ENCODE data around the gene PDE4D. TPM values are rescaled to one million over a fixed set of nuclear protein-coding genes. Genes with fewer than 3 reads are reported as not detected.

Gene PDE4D
- total RNA-seq, 1 experiment from 2014 or later: 3.6 TPM

- H4K20me1 ChIP-seq (ENCODE audit: low read length): no peaks in the 10 kb centered on the region
- H3K9ac ChIP-seq (ENCODE audit: low read length): no peak overlapping the region
- H3K4me1 ChIP-seq (ENCODE audit: insufficient read depth, low read length): no peaks in the 10 kb centered on the region
- ChIA-PET CTCF (no interaction called here), POLR2A (ENCODE audit: unreplicated experiment) (no interaction called here)
- no peaks in the 10 kb centered on the region for H3K79me2 ChIP-seq (ENCODE audit: low read length)
- H3F3A ChIP-seq (ENCODE audit: low read length, unreplicated experiment): no peaks in the 10 kb centered on the region
- no peak overlapping the region for H2AFZ ChIP-seq (ENCODE audit: low read length)
- no peak overlapping the region for H3K27ac ChIP-seq (ENCODE audit: low read length)
- no peak overlapping the region for H3K4me2 ChIP-seq (ENCODE audit: low read length)
- intact Hi-C loops (cut with micrococcal nuclease): loop anchor here (5.0 to 10.0 kb wide), 2 partner anchors 45 to 138 kb away; no protein-coding TSS in a partner anchor
- no peaks in the 10 kb centered on the region for H3K36me3 ChIP-seq (ENCODE audit: low read depth, low read length)
- no peaks in the 10 kb centered on the region for H3K27me3 ChIP-seq (ENCODE audit: low read length)
- ATAC-seq (no peak), DNase-seq (no peak)
- no peaks in the 10 kb centered on the region for H3K9me2 ChIP-seq (replicated peaks; ENCODE audit: low read length)
- TF ChIP-seq EZH2 (IDR thresholded peaks at IDR 0.05; ENCODE audit: low read length, unreplicated experiment) (no peak), CTCF (conservative IDR thresholded peaks at IDR 0.05; ENCODE audit: low read depth, low read length) (no peak), EZH2phosphoT487 (IDR thresholded peaks at IDR 0.05; ENCODE audit: borderline replicate concordance, low read length) (no peak)
- H3K4me3 ChIP-seq (ENCODE audit: low read length): no peak overlapping the region
- H3K9me3 ChIP-seq (ENCODE audit: low read length): no peaks in the 10 kb centered on the region
- no TSS peak for BruUV-seq (replicated peaks)
Measured at GRCh38 chr5:59362438-59362837, 531.1 kb downstream of the PDE4D start.

GRCh38 chr5:59361454-59361853 lies 532.1 kb downstream of the PDE4D start:
- no peaks in the 10 kb centered on the region for H4K20me1 ChIP-seq (ENCODE audit: low read length)
- ChIA-PET CTCF (no interaction called here), POLR2A (ENCODE audit: unreplicated experiment) (no interaction called here)
- TF ChIP-seq CTCF (conservative IDR thresholded peaks at IDR 0.05; ENCODE audit: low read depth, low read length) (no peak), EZH2 (IDR thresholded peaks at IDR 0.05; ENCODE audit: low read length, unreplicated experiment) (no peak), EZH2phosphoT487 (IDR thresholded peaks at IDR 0.05; ENCODE audit: borderline replicate concordance, low read length) (no peak)
- intact Hi-C loops (cut with micrococcal nuclease): loop anchor here (5.0 to 10.0 kb wide), 2 partner anchors 44 to 137 kb away; no protein-coding TSS in a partner anchor
- H3K36me3 ChIP-seq (ENCODE audit: low read depth, low read length): no peaks in the 10 kb centered on the region
- no peak overlapping the region for H3K27ac ChIP-seq (ENCODE audit: low read length)
- no peak overlapping the region for H2AFZ ChIP-seq (ENCODE audit: low read length)
- H3K9ac ChIP-seq (ENCODE audit: low read length): no peak overlapping the region
- no peaks in the 10 kb centered on the region for H3K4me1 ChIP-seq (ENCODE audit: insufficient read depth, low read length)
- H3K9me3 ChIP-seq (ENCODE audit: low read length): no peaks in the 10 kb centered on the region
- H3F3A ChIP-seq (ENCODE audit: low read length, unreplicated experiment): no peaks in the 10 kb centered on the region
- DNase-seq: peak; percentile 44
- no peaks in the 10 kb centered on the region for H3K79me2 ChIP-seq (ENCODE audit: low read length)
- no TSS peak for BruUV-seq (replicated peaks)
- H3K4me3 ChIP-seq (ENCODE audit: low read length): no peak overlapping the region
- ATAC-seq: peak; percentile 66
- H3K4me2 ChIP-seq (ENCODE audit: low read length): no peak overlapping the region
- no peaks in the 10 kb centered on the region for H3K9me2 ChIP-seq (replicated peaks; ENCODE audit: low read length)
- no peaks in the 10 kb centered on the region for H3K27me3 ChIP-seq (ENCODE audit: low read length)

GRCh38 chr5:59360130-59360555 lies 533.4 kb downstream of the PDE4D start:
- BruUV-seq (replicated peaks): no TSS peak
- CTCF ChIA-PET: no interaction called here
- no peak overlapping the region for H3K27ac ChIP-seq (ENCODE audit: low read length)
- H3K9ac ChIP-seq (ENCODE audit: low read length): no peak overlapping the region
- DNase-seq: no peak
- no peak for TF ChIP-seq CTCF (conservative IDR thresholded peaks at IDR 0.05; ENCODE audit: low read depth, low read length)
- TF ChIP-seq EZH2phosphoT487 (IDR thresholded peaks at IDR 0.05; ENCODE audit: borderline replicate concordance, low read length): no peak
- no peaks in the 10 kb centered on the region for H3F3A ChIP-seq (ENCODE audit: low read length, unreplicated experiment)
- no peak for ATAC-seq
- H2AFZ ChIP-seq (ENCODE audit: low read length): no peak overlapping the region
- no peak overlapping the region for H3K4me2 ChIP-seq (ENCODE audit: low read length)
- no peak overlapping the region for H3K4me3 ChIP-seq (ENCODE audit: low read length)
- H3K9me2 ChIP-seq (replicated peaks; ENCODE audit: low read length): no peaks in the 10 kb centered on the region
- no peaks in the 10 kb centered on the region for H4K20me1 ChIP-seq (ENCODE audit: low read length)
- intact Hi-C loops (cut with micrococcal nuclease): loop anchor here (5.0 to 10.0 kb wide), 2 partner anchors 43 to 135 kb away; no protein-coding TSS in a partner anchor
- H3K4me1 ChIP-seq (ENCODE audit: insufficient read depth, low read length): no peaks in the 10 kb centered on the region
- no peaks in the 10 kb centered on the region for H3K27me3 ChIP-seq (ENCODE audit: low read length)
- no peaks in the 10 kb centered on the region for H3K36me3 ChIP-seq (ENCODE audit: low read depth, low read length)
- no peaks in the 10 kb centered on the region for H3K79me2 ChIP-seq (ENCODE audit: low read length)
- no peaks in the 10 kb centered on the region for H3K9me3 ChIP-seq (ENCODE audit: low read length)
- POLR2A ChIA-PET (ENCODE audit: unreplicated experiment): no interaction called here
